Vagina (tissue), 2 donors: ENCODE results near the gene CAPS2. TPM values are rescaled to one million over a fixed set of nuclear protein-coding genes. Genes with fewer than 3 reads are reported as not detected.

ENCODE experiments used
- DNase-seq, 2 donors: peaks; one replicate each; pipeline ENCODE4 v3.0.0-alpha.2; 2017; ENCODE audit errors: extremely low spot score in 2 of 2
- H3K27ac ChIP-seq: fragments of 200-600 bp; sonication (generic); one replicate; pipeline ENCODE4 v1.5.1; 2019
- H3K27me3 ChIP-seq: fragments of 200-600 bp; sonication (generic); one replicate; pipeline ENCODE4 v1.5.1; 2019
- H3K36me3 ChIP-seq, 2 donors: fragments of 200-600 bp; sonication (generic); one replicate each; pipeline ENCODE4 v1.5.1; 2017 to 2019
- H3K4me1 ChIP-seq: fragments of 200-600 bp; sonication (generic); one replicate; pipeline ENCODE4 v1.5.1; 2019
- H3K4me3 ChIP-seq, 2 donors: fragments of 200-600 bp; sonication (generic); 1 replicate in 1 of 2; 2 replicates in 1 of 2; pipeline ENCODE4 v1.5.1; 2016 to 2019
- H3K9me3 ChIP-seq: fragments of 200-600 bp; sonication (generic); one replicate; pipeline ENCODE4 v1.5.1; 2019
- CTCF ChIP-seq, 3 experiments: fragments of 450-650 bp in 2 of 3; fragments of 200-600 bp in 1 of 3; sonication (generic) in 1 of 3; IDR thresholded peaks; one replicate each; pipeline ENCODE4 v1.5.1; 2017 to 2019; ENCODE audit warnings: antibody characterized with exemption in 3 of 3, mild to moderate bottlenecking in 2 of 3, moderate library complexity in 2 of 3
- POLR2A ChIP-seq, 2 donors: fragments of 450-650 bp; IDR thresholded peaks; one replicate each; pipeline ENCODE4 v1.6.1; 2017; ENCODE audit warnings: antibody characterized with exemption in 2 of 2, mild to moderate bottlenecking in 2 of 2, moderate library complexity in 2 of 2
- POLR2AphosphoS5 ChIP-seq, 2 donors: sonication (generic); formaldehyde crosslinking; IDR thresholded peaks; one replicate each; pipeline ENCODE4 v1.9.0; 2017; ENCODE audit warnings: antibody characterized with exemption in 2 of 2, mild to moderate bottlenecking in 2 of 2, low read depth in 1 of 2; ENCODE audit not compliant: insufficient read depth in 1 of 2
- intact Hi-C: fragments of 100-400 bp; cut with DNase I; formaldehyde crosslinking; loops from one replicate; pipeline ENCODE4 v1.15.1; 2023
- total RNA-seq: library from RNA; depleted of rRNA; stranded (reverse); fragments of >200 nt; gene quantifications from one replicate; pipeline ENCODE4 v1.2.3, GENCODE V29; 2016

Gene CAPS2
- total RNA-seq, 1 donor from 2014 or later = 24.6 TPM

- no peak overlapping the region for H3K4me3 ChIP-seq
Observed at GRCh38 chr12:75271576-75271975, 58.5 kb downstream of the CAPS2 start.

GRCh38 chr12:75270157-75270556, 60.0 kb downstream of the CAPS2 start:
- H3K36me3 ChIP-seq = no peaks in the 10 kb centered on the region
- H3K27me3 ChIP-seq = no peaks in the 10 kb centered on the region
- TF ChIP-seq CTCF (IDR thresholded peaks at IDR 0.05) (no peak), POLR2A (IDR thresholded peaks at IDR 0.05) (no peak), POLR2AphosphoS5 (IDR thresholded peaks at IDR 0.05; ENCODE audit: insufficient read depth in 1 of 2, low read depth in 1 of 2) (no peak)
- no peak overlapping the region for H3K4me3 ChIP-seq
- DNase-seq = no peak
- peaks cover 4% of the 10 kb centered on the region for H3K9me3 ChIP-seq
- intact Hi-C loops = no loop called here
- no peak overlapping the region for H3K27ac ChIP-seq
- no peaks in the 10 kb centered on the region for H3K4me1 ChIP-seq

More at GRCh38 chr12:75271576-75271975, 58.5 kb downstream of the CAPS2 start:
- H3K27me3 ChIP-seq = no peaks in the 10 kb centered on the region
- TF ChIP-seq POLR2A (IDR thresholded peaks at IDR 0.05) = no peak
- no peak for TF ChIP-seq CTCF (IDR thresholded peaks at IDR 0.05)
- no peak for TF ChIP-seq POLR2AphosphoS5 (IDR thresholded peaks at IDR 0.05; ENCODE audit: insufficient read depth in 1 of 2, low read depth in 1 of 2)
- H3K4me1 ChIP-seq = no peaks in the 10 kb centered on the region
- no peak overlapping the region for H3K27ac ChIP-seq
- no peaks in the 10 kb centered on the region for H3K36me3 ChIP-seq
- intact Hi-C loops = no loop called here
- H3K9me3 ChIP-seq = no peaks in the 10 kb centered on the region
- no peak for DNase-seq

- Histone ChIP-seq H3K36me3 (no peaks in the 10 kb centered on the region), H3K4me1 (no peaks in the 10 kb centered on the region), H3K4me3 (no peak overlapping the region), H3K27me3 (no peaks in the 10 kb centered on the region), H3K27ac (no peak overlapping the region), H3K9me3 (peaks cover 5% of the 10 kb centered on the region)
- TF ChIP-seq POLR2A (IDR thresholded peaks at IDR 0.05) (no peak), POLR2AphosphoS5 (IDR thresholded peaks at IDR 0.05; ENCODE audit: insufficient read depth in 1 of 2, low read depth in 1 of 2) (no peak), CTCF (IDR thresholded peaks at IDR 0.05) (no peak)
- intact Hi-C loops = no loop called here
- DNase-seq = no peak
Observed at GRCh38 chr12:75269209-75269608, 60.9 kb downstream of the CAPS2 start.

- Histone ChIP-seq H3K36me3 (no peaks in the 10 kb centered on the region), H3K9me3 (peaks cover 2% of the 10 kb centered on the region), H3K27ac (no peak overlapping the region), H3K4me3 (no peak overlapping the region), H3K27me3 (no peaks in the 10 kb centered on the region), H3K4me1 (no peaks in the 10 kb centered on the region)
- no peak for DNase-seq
- intact Hi-C loops = no loop called here
- TF ChIP-seq POLR2AphosphoS5 (IDR thresholded peaks at IDR 0.05; ENCODE audit: insufficient read depth in 1 of 2, low read depth in 1 of 2) (no peak), CTCF (IDR thresholded peaks at IDR 0.05) (no peak), POLR2A (IDR thresholded peaks at IDR 0.05) (no peak)
Observed at GRCh38 chr12:75260316-75260715, 69.8 kb downstream of the CAPS2 start.

GRCh38 chr12:75259143-75259542, 71.0 kb downstream of the CAPS2 start:
- Histone ChIP-seq H3K27me3 (no peaks in the 10 kb centered on the region), H3K27ac (no peak overlapping the region), H3K36me3 (no peaks in the 10 kb centered on the region), H3K9me3 (no peaks in the 10 kb centered on the region), H3K4me3 (no peak overlapping the region), H3K4me1 (no peaks in the 10 kb centered on the region)
- intact Hi-C loops = no loop called here
- DNase-seq = no peak
- no peak for TF ChIP-seq CTCF (IDR thresholded peaks at IDR 0.05)
- TF ChIP-seq POLR2AphosphoS5 (IDR thresholded peaks at IDR 0.05; ENCODE audit: insufficient read depth in 1 of 2, low read depth in 1 of 2) = no peak
- no peak for TF ChIP-seq POLR2A (IDR thresholded peaks at IDR 0.05)
